ENCODE measurements around the gene SEC61B. TPM values are rescaled to one million over a fixed set of nuclear protein-coding genes. Genes with fewer than 3 reads are reported as not detected.

SEC61B gene
- total RNA-seq, 2 donors from 2014 or later = 153 to 187 TPM

- H3K9ac ChIP-seq (ENCODE audit: extremely low read depth, low read length, poor library complexity, severe bottlenecking) = no peak overlapping the region
- no peak overlapping the region for H3K4me3 ChIP-seq (ENCODE audit: low read length)
- 88 to 90% methylated on average over 2 to 8 of the region's 8 CpGs for WGBS, 2 experiments (ENCODE audit: insufficient coverage in 1 of 2, insufficient read length in 1 of 2)
- no peak for TF ChIP-seq CTCF (conservative IDR thresholded peaks at IDR 0.05)
- H3K27ac ChIP-seq (ENCODE audit: low read depth, low read length) = no peak overlapping the region
- no peaks in the 10 kb centered on the region for H3K36me3 ChIP-seq (ENCODE audit: control insufficient read depth, insufficient read depth, low read length)
- DNase-seq = no peak
- H3K27ac Mint-ChIP-seq = no peak overlapping the region
- H3K27me3 Mint-ChIP-seq (ENCODE audit: insufficient read depth) = peaks cover 6% of the 10 kb centered on the region
- no peaks in the 10 kb centered on the region for H3K4me1 ChIP-seq (ENCODE audit: control insufficient read depth, insufficient read depth, low read length)
- H3K9me3 Mint-ChIP-seq = no peaks in the 10 kb centered on the region
- no peaks in the 10 kb centered on the region for H3K4me1 Mint-ChIP-seq
- H3K4me3 Mint-ChIP-seq = no peak overlapping the region
- H3K36me3 Mint-ChIP-seq (ENCODE audit: low read depth) = no peaks in the 10 kb centered on the region
- peaks cover 12% of the 10 kb centered on the region for H3K27me3 ChIP-seq (ENCODE audit: control insufficient read depth, insufficient read depth, low read length, poor library complexity, severe bottlenecking)
- H3K9me3 ChIP-seq (ENCODE audit: control insufficient read depth, low read length) = no peaks in the 10 kb centered on the region
Observed at GRCh38 chr9:99189887-99190596, 32.0 kb upstream of the SEC61B start.

GRCh38 chr9:99190597-99191283 is 31.3 kb upstream of the SEC61B start:
- Histone ChIP-seq H3K9me3 (ENCODE audit: control insufficient read depth, low read length) (no peaks in the 10 kb centered on the region), H3K27ac (ENCODE audit: low read depth, low read length) (no peak overlapping the region), H3K36me3 (ENCODE audit: control insufficient read depth, insufficient read depth, low read length) (no peaks in the 10 kb centered on the region), H3K4me3 (ENCODE audit: low read length) (no peak overlapping the region), H3K27me3 (ENCODE audit: control insufficient read depth, insufficient read depth, low read length, poor library complexity, severe bottlenecking) (peaks cover 12% of the 10 kb centered on the region), H3K9ac (ENCODE audit: extremely low read depth, low read length, poor library complexity, severe bottlenecking) (no peak overlapping the region), H3K4me1 (ENCODE audit: control insufficient read depth, insufficient read depth, low read length) (no peaks in the 10 kb centered on the region)
- no peak for DNase-seq
- H3K9me3 Mint-ChIP-seq = no peaks in the 10 kb centered on the region
- no peaks in the 10 kb centered on the region for H3K36me3 Mint-ChIP-seq (ENCODE audit: low read depth)
- peaks cover 6% of the 10 kb centered on the region for H3K27me3 Mint-ChIP-seq (ENCODE audit: insufficient read depth)
- 83 to 88% methylated on average over 2 to 3 of the region's 3 CpGs for WGBS, 2 experiments (ENCODE audit: insufficient coverage in 1 of 2, insufficient read length in 1 of 2)
- no peak overlapping the region for H3K4me3 Mint-ChIP-seq
- TF ChIP-seq CTCF (conservative IDR thresholded peaks at IDR 0.05) = no peak
- no peak overlapping the region for H3K27ac Mint-ChIP-seq
- H3K4me1 Mint-ChIP-seq = no peaks in the 10 kb centered on the region

GRCh38 chr9:99192786-99193465 is 29.2 kb upstream of the SEC61B start:
- peaks cover 8% of the 10 kb centered on the region for H3K4me1 Mint-ChIP-seq
- H3K36me3 Mint-ChIP-seq (ENCODE audit: low read depth) = no peaks in the 10 kb centered on the region
- H3K9me3 ChIP-seq (ENCODE audit: control insufficient read depth, low read length) = no peaks in the 10 kb centered on the region
- H3K27me3 ChIP-seq (ENCODE audit: control insufficient read depth, insufficient read depth, low read length, poor library complexity, severe bottlenecking) = peaks cover 6% of the 10 kb centered on the region
- no peak overlapping the region for H3K9ac ChIP-seq (ENCODE audit: extremely low read depth, low read length, poor library complexity, severe bottlenecking)
- DNase-seq = no peak
- no peak overlapping the region for H3K27ac Mint-ChIP-seq
- H3K4me1 ChIP-seq (ENCODE audit: control insufficient read depth, insufficient read depth, low read length) = no peaks in the 10 kb centered on the region
- no peaks in the 10 kb centered on the region for H3K9me3 Mint-ChIP-seq
- H3K27me3 Mint-ChIP-seq (ENCODE audit: insufficient read depth) = peaks cover 6% of the 10 kb centered on the region
- peak; percentile 69 for TF ChIP-seq CTCF (conservative IDR thresholded peaks at IDR 0.05)
- no peak overlapping the region for H3K27ac ChIP-seq (ENCODE audit: low read depth, low read length)
- H3K4me3 Mint-ChIP-seq = no peak overlapping the region
- H3K4me3 ChIP-seq (ENCODE audit: low read length) = no peak overlapping the region
- WGBS, 2 experiments (ENCODE audit: insufficient coverage in 1 of 2, insufficient read length in 1 of 2) = 72 to 76% methylated on average over 4 to 5 of the region's 5 CpGs
- H3K36me3 ChIP-seq (ENCODE audit: control insufficient read depth, insufficient read depth, low read length) = no peaks in the 10 kb centered on the region

All from endodermal cell (in vitro differentiated cells).